IMR-90 (cell line): Measurements from ENCODE around the gene MAN2B1. TPM values are rescaled to one million over a fixed set of nuclear protein-coding genes. Genes with fewer than 3 reads are reported as not detected.

ENCODE experiments used
- ATAC-seq: fragments of 200-7000 bp; cut with Tn5 transposase; 2 replicates; pipeline ENCODE4 v1.9.1; 2020; ENCODE audit warnings: low read depth, mild to moderate bottlenecking, moderate library complexity
- BruUV-seq: library from RNA; stranded (reverse); fragments of 400-500 nt; replicated peaks from 2 replicates; lab custom pipeline; 2021; lab: Mats Ljungman, UMichigan
- CTCF ChIA-PET: fragments of 300-600 bp; formaldehyde crosslinking; extraction: SDS; loops from one replicate; lab custom pipeline; 2021; ENCODE audit warnings: antibody characterized with exemption; lab: Yijun Ruan, JAX
- POLR2A ChIA-PET: fragments of 300-600 bp; sonication (Branson Sonifier 250); formaldehyde crosslinking; loops from one replicate; lab custom pipeline; 2022; ENCODE audit warnings: antibody characterized with exemption; ENCODE audit not compliant: unreplicated experiment; lab: Charles Lee
- DNase-seq: peaks from one replicate; pipeline ENCODE4 v3.0.0; 2013
- H2AFZ ChIP-seq: replicated peaks from 2 replicates; pipeline ENCODE3; 2013; ENCODE audit warnings: low read length, mild to moderate bottlenecking; ENCODE audit not compliant: poor library complexity
- H2AK5ac ChIP-seq: 2 replicates; pipeline ENCODE4 v1.6.1; 2013; ENCODE audit warnings: low read depth, low read length, inconsistent platforms
- H2AK9ac ChIP-seq: replicated peaks from 2 replicates; pipeline ENCODE3; 2013; ENCODE audit warnings: mild to moderate bottlenecking, low read depth, low read length, moderate library complexity; ENCODE audit not compliant: poor library complexity
- H2BK120ac ChIP-seq: 2 replicates; pipeline ENCODE4 v1.6.1; 2013; ENCODE audit warnings: low read depth, low read length, inconsistent platforms
- H2BK15ac ChIP-seq: 3 replicates; pipeline ENCODE4 v1.6.1; 2013; ENCODE audit warnings: low read depth, low read length, inconsistent platforms
- H2BK20ac ChIP-seq: 2 replicates; pipeline ENCODE4 v1.6.1; 2013; ENCODE audit warnings: low read depth, mild to moderate bottlenecking, inconsistent platforms, low read length, moderate library complexity
- H2BK5ac ChIP-seq: 2 replicates; pipeline ENCODE4 v1.6.1; 2013; ENCODE audit warnings: mild to moderate bottlenecking, low read depth, low read length, inconsistent platforms; ENCODE audit not compliant: poor library complexity, severe bottlenecking
- H3K14ac ChIP-seq: replicated peaks from 2 replicates; pipeline ENCODE4 v1.6.1; 2013; ENCODE audit warnings: low read depth, low read length, inconsistent platforms
- H3K18ac ChIP-seq: 2 replicates; pipeline ENCODE4 v1.6.1; 2013; ENCODE audit warnings: low read depth, low read length, control low read depth
- H3K23ac ChIP-seq: 2 replicates; pipeline ENCODE4 v1.6.1; 2013; ENCODE audit warnings: low read depth, low read length, inconsistent platforms
- H3K27ac ChIP-seq: 2 replicates; pipeline ENCODE4 v1.5.1; 2013; ENCODE audit warnings: mild to moderate bottlenecking, control low read depth, low read length; ENCODE audit not compliant: insufficient read depth
- H3K27me3 ChIP-seq: 2 replicates; pipeline ENCODE4 v1.6.1; 2013; ENCODE audit warnings: low read length; ENCODE audit not compliant: control insufficient read depth, insufficient read depth
- H3K36me3 ChIP-seq: 2 replicates; pipeline ENCODE4 v1.6.1; 2013; ENCODE audit warnings: low read length, mixed read lengths; ENCODE audit not compliant: control insufficient read depth, insufficient read depth
- H3K4ac ChIP-seq: 2 replicates; pipeline ENCODE4 v1.6.1; 2013; ENCODE audit warnings: low read depth, low read length, inconsistent platforms
- H3K4me1 ChIP-seq: 2 replicates; pipeline ENCODE4 v1.6.1; 2013; ENCODE audit warnings: low read length, mixed read lengths; ENCODE audit not compliant: control insufficient read depth, insufficient read depth
- H3K4me2 ChIP-seq: 2 replicates; pipeline ENCODE4 v1.6.1; 2013; ENCODE audit warnings: low read depth, mild to moderate bottlenecking, control low read depth, low read length, moderate library complexity
- H3K4me3 ChIP-seq: 2 replicates; pipeline ENCODE4 v1.5.1; 2013; ENCODE audit warnings: low read depth, mild to moderate bottlenecking, control low read depth, low read length, moderate library complexity; ENCODE audit not compliant: insufficient read depth
- H3K56ac ChIP-seq: 2 replicates; pipeline ENCODE4 v1.6.1; 2013; ENCODE audit warnings: low read length, inconsistent platforms; ENCODE audit not compliant: insufficient read depth; ENCODE audit errors: extremely low read depth
- H3K79me1 ChIP-seq, 2 experiments: 2 replicates each; pipeline ENCODE4 v1.6.1; 2013; ENCODE audit warnings: low read length in 2 of 2, inconsistent platforms in 1 of 2, low read depth in 1 of 2
- H3K9ac ChIP-seq: 2 replicates; pipeline ENCODE4 v1.6.1; 2013; ENCODE audit warnings: low read depth, low read length, control low read depth
- H3K9me1 ChIP-seq: 2 replicates; pipeline ENCODE4 v1.6.1; 2013; ENCODE audit warnings: low read length, inconsistent platforms; ENCODE audit not compliant: insufficient read depth
- H3K9me3 ChIP-seq: 2 replicates; pipeline ENCODE4 v1.6.1; 2013; ENCODE audit warnings: low read length; ENCODE audit not compliant: control insufficient read depth, insufficient read depth
- H4K20me1 ChIP-seq: 2 replicates; pipeline ENCODE4 v1.6.1; 2013; ENCODE audit warnings: low read length, inconsistent platforms; ENCODE audit not compliant: insufficient read depth
- H4K5ac ChIP-seq: 2 replicates; pipeline ENCODE4 v1.6.1; 2013; ENCODE audit warnings: mild to moderate bottlenecking, low read depth, low read length, control low read depth
- H4K8ac ChIP-seq, 2 experiments: 2 replicates each; pipeline ENCODE4 v1.6.1; 2013; ENCODE audit warnings: low read depth in 2 of 2, low read length in 2 of 2, control low read depth in 1 of 2, inconsistent platforms in 1 of 2
- H4K91ac ChIP-seq: 2 replicates; pipeline ENCODE4 v1.6.1; 2013; ENCODE audit warnings: low read depth, low read length, inconsistent platforms; ENCODE audit not compliant: insufficient read depth
- BHLHE40 ChIP-seq: fragments of 150-350 bp; IDR thresholded peaks from 2 replicates; pipeline ENCODE4 v1.6.1; 2016; ENCODE audit warnings: mild to moderate bottlenecking, low read depth, low read length
- CEBPB ChIP-seq: IDR thresholded peaks from 2 replicates; pipeline ENCODE4 v1.6.1; 2012; ENCODE audit warnings: low read depth, low read length, improper control_type of control experiment
- CHD1 ChIP-seq: IDR thresholded peaks from 2 replicates; pipeline ENCODE4 v1.6.1; 2012; ENCODE audit warnings: low read depth, low read length, improper control_type of control experiment
- CTCF ChIP-seq: conservative IDR thresholded peaks from 2 replicates; pipeline ENCODE4 v1.5.1; 2012; ENCODE audit warnings: mild to moderate bottlenecking, low read depth, low read length, improper control_type of control experiment
- ELK1 ChIP-seq: fragments of 150-350 bp; IDR thresholded peaks from 2 replicates; pipeline ENCODE4 v1.6.1; 2016; ENCODE audit warnings: low read depth, mild to moderate bottlenecking, low read length, moderate library complexity, borderline replicate concordance
- FOS ChIP-seq: fragments of 150-350 bp; IDR thresholded peaks from 2 replicates; pipeline ENCODE4 v1.6.1; 2016; ENCODE audit warnings: low read depth, low read length
- MAFK ChIP-seq: IDR thresholded peaks from 2 replicates; pipeline ENCODE4 v1.6.1; 2012; ENCODE audit warnings: low read depth, low read length, improper control_type of control experiment
- MAZ ChIP-seq: IDR thresholded peaks from 2 replicates; pipeline ENCODE4 v1.6.1; 2012; ENCODE audit warnings: low read depth, mild to moderate bottlenecking, low read length, improper control_type of control experiment, moderate library complexity, borderline replicate concordance
- MXI1 ChIP-seq: IDR thresholded peaks from 2 replicates; pipeline ENCODE4 v1.6.1; 2012; ENCODE audit warnings: low read depth, mild to moderate bottlenecking, low read length, moderate library complexity, borderline replicate concordance
- NFE2L2 ChIP-seq: fragments of 150-350 bp; IDR thresholded peaks from 2 replicates; pipeline ENCODE4 v1.6.1; 2016; ENCODE audit warnings: low read depth, mild to moderate bottlenecking, low read length
- POLR2A ChIP-seq: IDR thresholded peaks from 2 replicates; pipeline ENCODE4 v1.6.1; 2012; ENCODE audit warnings: mild to moderate bottlenecking, low read depth, low read length
- RAD21 ChIP-seq: IDR thresholded peaks from 2 replicates; pipeline ENCODE4 v1.6.1; 2012; ENCODE audit warnings: low read length, improper control_type of control experiment
- RCOR1 ChIP-seq: IDR thresholded peaks from 2 replicates; pipeline ENCODE4 v1.6.1; 2012; ENCODE audit warnings: mild to moderate bottlenecking, low read length, improper control_type of control experiment; ENCODE audit not compliant: insufficient replicate concordance
- RFX5 ChIP-seq: IDR thresholded peaks from 2 replicates; pipeline ENCODE4 v1.8.0; 2012; ENCODE audit warnings: low read depth, mild to moderate bottlenecking, low read length, moderate library complexity
- SMC3 ChIP-seq: fragments of 150-350 bp; IDR thresholded peaks from 2 replicates; pipeline ENCODE4 v1.6.1; 2016; ENCODE audit warnings: low read depth, mild to moderate bottlenecking, antibody characterized with exemption, low read length, moderate library complexity
- USF2 ChIP-seq: fragments of 150-350 bp; IDR thresholded peaks from 2 replicates; pipeline ENCODE4 v1.6.1; 2017; ENCODE audit warnings: mild to moderate bottlenecking, antibody characterized with exemption, low read length, low read depth
- WGBS, 2 experiments: methylation state at CpG; one replicate each; pipeline versions ENCODE4 v1.1.5 to v1.1.7; 2013; ENCODE audit warnings: missing lambda C conversion rate in 2 of 2; ENCODE audit not compliant: insufficient read length in 1 of 2; ENCODE audit errors: extremely low coverage in 2 of 2; 5-methylcytosine and 5-hydroxymethylcytosine counted together
- dilution Hi-C: fragments of 300-500 bp; cut with HindIII; formaldehyde crosslinking; loops from one replicate; pipeline ENCODE4 v1.14.3; 2018; ENCODE audit warnings: low sequenced_read_pairs; ENCODE audit not compliant: unreplicated experiment
- in situ Hi-C: fragments of 300-500 bp; cut with MboI; formaldehyde crosslinking; loops from 3 replicates; pipeline ENCODE4 v1.14.3; 2019; ENCODE audit warnings: low sequenced_read_pairs, inconsistent platforms, mixed read lengths
- intact Hi-C: fragments of 100-400 bp; cut with micrococcal nuclease; formaldehyde crosslinking; loops from 2 replicates; pipeline ENCODE4 v1.10.0; 2022
- polyA plus RNA-seq, 3 experiments: library from polyadenylated mRNA; depleted of rRNA; stranded (reverse); fragments of >200 nt; gene quantifications; 2 replicates each; pipeline ENCODE4 v1.2.3, GENCODE V29; 2012; ENCODE audit warnings: low replicate concordance in 1 of 3
- total RNA-seq: library from RNA; depleted of rRNA; stranded (reverse); fragments of >200 nt; gene quantifications from 2 replicates; pipeline ENCODE4 v1.2.3, GENCODE V29; 2012

The MAN2B1 gene
- total and polyA plus RNA-seq, 2 of the 4 experiments (the other 2 are of a cell fraction): 10.4 to 55.4 TPM

GRCh38 chr19:12629215-12629614 lies 37.3 kb downstream of the MAN2B1 start:
- no peak overlapping the region for H3K23ac ChIP-seq
- ChIA-PET POLR2A (no interaction called here), CTCF (no interaction called here)
- peaks cover 56% of the 10 kb centered on the region for H3K9me3 ChIP-seq
- H3K9me1 ChIP-seq: no peaks in the 10 kb centered on the region
- H3K14ac ChIP-seq: no peak overlapping the region
- H3K4ac ChIP-seq: no peak overlapping the region
- H3K36me3 ChIP-seq: peaks cover 64% of the 10 kb centered on the region
- H2AK5ac ChIP-seq: no peak overlapping the region
- intact Hi-C loops: no loop called here
- H2BK20ac ChIP-seq: no peak overlapping the region
- dilution Hi-C loops: no loop called here
- H3K56ac ChIP-seq: no peak overlapping the region
- H3K9ac ChIP-seq: no peak overlapping the region
- no peak overlapping the region for H3K27ac ChIP-seq
- in situ Hi-C loops: no loop called here
- no peaks in the 10 kb centered on the region for H3K4me1 ChIP-seq
- H4K8ac ChIP-seq: no peak overlapping the region
- peaks cover 6 to 12% of the 10 kb centered on the region in 2 experiments for H3K79me1 ChIP-seq
- no peak overlapping the region for H4K91ac ChIP-seq
- H2BK15ac ChIP-seq: no peak overlapping the region
- no peak overlapping the region for H2AFZ ChIP-seq
- no peak overlapping the region for H3K4me3 ChIP-seq
- H2BK5ac ChIP-seq: no peak overlapping the region
- H2AK9ac ChIP-seq: no peak overlapping the region
- no TSS peak for BruUV-seq
- H4K20me1 ChIP-seq: no peaks in the 10 kb centered on the region
- H3K27me3 ChIP-seq: no peaks in the 10 kb centered on the region
- no peak for ATAC-seq
- no peak overlapping the region for H2BK120ac ChIP-seq
- H4K5ac ChIP-seq: no peak overlapping the region
- H3K18ac ChIP-seq: no peak overlapping the region
- no peak for TF ChIP-seq CTCF
- TF ChIP-seq RCOR1: no peak
- no peak for TF ChIP-seq MAFK
- TF ChIP-seq MXI1: no peak
- TF ChIP-seq NFE2L2: no peak
- no peak for TF ChIP-seq CEBPB
- TF ChIP-seq SMC3: no peak
- TF ChIP-seq POLR2A: no peak
- no peak for TF ChIP-seq RFX5
- TF ChIP-seq RAD21: no peak
- TF ChIP-seq FOS: no peak
- TF ChIP-seq ELK1: no peak
- TF ChIP-seq CHD1: no peak
- no peak for TF ChIP-seq MAZ
- TF ChIP-seq USF2: no peak
- TF ChIP-seq BHLHE40: no peak
- no peak for DNase-seq
- WGBS, 2 experiments: no CpG with 5 or more reads among the region's 7 CpGs
- H3K4me2 ChIP-seq: no peak overlapping the region
